ENCODE measurements around the gene LIN37.

The LIN37 gene
- 2.3 to 4.1 (median 3.6) reads per million in 3 experiments for total RNA-seq

- peak; percentile 99 for DNase-seq
Measured at GRCh38 chr19:35748106-35749020, at the start of gene LIN37. Gene LIN37, plus strand, starts transcription at chr19:35748576. Its CDS starts 149 bp downstream, at chr19:35748725.

GRCh38 chr19:35702223-35703012 lies 46.0 kb upstream of the LIN37 start:
- DNase-seq, result peak; percentile 89

DNA sequence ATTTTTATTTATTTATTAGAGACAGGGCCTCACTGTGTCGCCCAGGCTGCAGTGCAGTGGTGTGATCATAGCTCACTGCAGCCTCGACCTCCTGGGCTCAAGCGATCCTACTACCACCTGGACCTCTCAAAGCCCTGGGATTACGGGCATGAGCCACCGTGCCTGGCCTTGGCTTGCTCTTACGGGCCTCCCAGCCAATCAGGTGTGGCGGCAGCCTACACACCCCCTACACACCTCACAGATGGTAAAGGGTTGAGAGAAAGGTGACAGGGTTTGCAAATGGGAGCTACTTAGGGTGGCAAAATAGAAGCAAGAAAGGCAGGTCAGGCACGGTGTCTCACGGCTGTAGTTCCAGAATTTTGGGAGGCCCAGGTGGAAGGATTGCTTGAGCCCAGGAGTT lies 45.0 kb upstream of the LIN37 start:
- no peak for DNase-seq

DNA sequence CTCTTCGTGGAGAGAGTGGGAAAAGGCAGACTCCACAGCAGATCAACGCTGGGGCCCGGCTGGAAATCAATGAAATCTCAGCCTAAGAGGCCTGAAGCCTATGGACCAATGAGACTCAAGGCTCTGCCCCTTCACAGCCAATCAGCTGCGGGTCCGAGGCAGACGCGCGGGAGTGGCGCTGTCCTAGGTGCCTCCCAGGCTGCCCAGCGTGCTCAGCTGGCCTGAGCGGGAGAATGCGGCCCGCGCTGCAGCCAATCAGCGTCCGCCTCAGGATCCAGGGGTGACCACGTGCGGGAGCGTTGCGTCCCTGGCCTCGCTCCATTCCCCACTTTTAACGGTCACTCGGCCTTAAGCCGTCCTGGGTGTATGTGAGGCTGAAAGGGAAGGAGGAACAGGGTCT lies 44.2 kb upstream of the LIN37 start, which contains the start of gene ZBTB32:
Gene ZBTB32 (plus strand): TSS at position 341 of the 400 bp plus-strand sequence. CDS start 10,069 bp downstream, outside the sequence.
- DNase-seq, result no peak

GRCh38 chr19:35708391-35708790 lies 40.0 kb upstream of the LIN37 start:
- no peak for DNase-seq

GRCh38 chr19:35710784-35711723 lies 37.3 kb upstream of the LIN37 start:
- no peak for DNase-seq

DNA sequence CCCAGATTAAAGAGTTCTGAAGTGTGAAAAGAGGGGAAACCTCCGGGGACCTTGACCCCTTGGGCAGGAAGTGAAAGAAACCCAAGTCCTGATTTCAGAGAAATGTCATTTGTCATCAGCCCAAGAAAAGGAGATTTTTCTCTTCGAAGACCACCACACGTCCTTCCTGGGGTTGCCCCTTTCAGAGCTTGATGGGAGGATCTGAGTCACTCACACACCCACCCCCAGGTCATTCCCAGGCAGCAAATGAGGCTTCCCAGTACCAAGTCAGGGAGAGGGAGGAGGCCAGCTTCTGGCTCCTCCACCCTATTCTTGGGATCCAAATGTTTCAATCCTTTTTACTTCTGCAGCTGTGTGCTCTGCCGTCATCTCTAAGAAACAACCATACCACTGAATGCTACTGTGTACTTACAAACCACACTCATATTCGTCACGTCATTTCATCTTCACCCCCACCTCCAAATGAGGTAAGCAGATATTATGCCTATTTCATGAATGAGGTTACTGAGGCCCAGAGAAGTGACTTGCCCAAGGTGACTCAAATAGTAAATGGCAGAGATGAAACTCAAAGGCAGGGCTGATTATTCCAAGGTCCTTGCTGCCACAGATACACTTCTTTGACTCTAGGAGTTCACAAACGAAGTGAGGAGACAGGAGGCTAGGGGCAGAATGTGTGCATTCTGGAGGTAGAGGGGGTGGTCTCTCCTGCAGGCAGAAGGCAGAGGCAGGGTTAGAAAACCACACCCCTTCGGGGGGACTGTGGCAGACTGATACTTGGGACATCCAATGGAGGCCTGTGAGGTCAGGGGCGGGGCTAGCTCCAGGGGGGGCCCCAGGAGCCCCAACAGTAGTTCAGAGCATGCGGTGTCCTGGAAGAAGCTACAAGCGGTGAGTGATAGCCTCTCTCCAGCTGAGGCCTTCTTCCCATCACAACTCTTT lies 35.5 kb upstream of the LIN37 start:
- DNase-seq, result peak; percentile 55

DNA sequence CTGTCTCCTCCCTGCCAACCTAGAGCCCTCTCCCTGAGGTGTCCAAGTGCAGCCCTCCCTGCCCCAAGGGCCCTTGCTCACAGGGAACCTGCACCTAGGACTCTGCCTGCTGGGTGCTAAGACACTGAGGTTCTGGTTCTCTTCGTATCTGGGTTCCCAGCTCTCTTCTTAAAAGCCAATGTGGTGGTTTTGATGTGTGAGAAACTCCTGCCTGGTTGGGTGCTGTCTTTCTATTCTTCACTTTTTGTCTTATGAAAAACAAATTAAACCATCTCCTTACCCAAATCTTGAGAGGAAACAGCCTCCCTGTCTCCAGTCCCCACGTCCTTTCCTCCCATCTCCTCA lies 34.9 kb upstream of the LIN37 start:
- no peak for DNase-seq

DNA sequence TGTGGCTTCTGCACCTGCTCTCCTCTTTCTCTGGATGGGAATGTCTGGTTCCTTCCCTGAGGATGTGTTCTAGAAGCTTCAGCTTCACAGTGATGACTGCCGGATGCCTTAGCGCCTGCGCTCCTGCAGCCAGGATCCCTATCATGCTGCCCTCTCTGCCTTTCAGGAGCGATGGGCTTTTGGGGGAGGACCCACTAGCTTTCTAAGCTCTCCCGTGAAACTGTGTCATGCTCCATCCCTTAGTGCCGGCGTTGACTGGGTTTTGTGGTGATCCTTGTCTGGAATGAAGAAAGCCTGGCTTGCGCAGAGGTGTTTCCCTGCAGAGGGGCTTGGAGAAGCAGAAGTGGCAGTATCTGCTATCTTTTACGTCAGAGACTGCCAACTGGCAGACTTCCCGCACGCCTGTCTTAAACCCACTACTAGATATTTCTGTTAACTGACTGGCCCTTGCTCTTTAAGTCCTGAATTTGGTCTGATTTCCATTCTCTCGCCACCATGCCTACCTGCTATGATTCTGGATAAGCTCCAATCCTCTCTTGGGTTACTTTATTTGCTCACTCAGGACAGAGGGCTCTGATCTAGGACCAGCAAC lies 34.4 kb upstream of the LIN37 start:
- no peak for DNase-seq

DNA sequence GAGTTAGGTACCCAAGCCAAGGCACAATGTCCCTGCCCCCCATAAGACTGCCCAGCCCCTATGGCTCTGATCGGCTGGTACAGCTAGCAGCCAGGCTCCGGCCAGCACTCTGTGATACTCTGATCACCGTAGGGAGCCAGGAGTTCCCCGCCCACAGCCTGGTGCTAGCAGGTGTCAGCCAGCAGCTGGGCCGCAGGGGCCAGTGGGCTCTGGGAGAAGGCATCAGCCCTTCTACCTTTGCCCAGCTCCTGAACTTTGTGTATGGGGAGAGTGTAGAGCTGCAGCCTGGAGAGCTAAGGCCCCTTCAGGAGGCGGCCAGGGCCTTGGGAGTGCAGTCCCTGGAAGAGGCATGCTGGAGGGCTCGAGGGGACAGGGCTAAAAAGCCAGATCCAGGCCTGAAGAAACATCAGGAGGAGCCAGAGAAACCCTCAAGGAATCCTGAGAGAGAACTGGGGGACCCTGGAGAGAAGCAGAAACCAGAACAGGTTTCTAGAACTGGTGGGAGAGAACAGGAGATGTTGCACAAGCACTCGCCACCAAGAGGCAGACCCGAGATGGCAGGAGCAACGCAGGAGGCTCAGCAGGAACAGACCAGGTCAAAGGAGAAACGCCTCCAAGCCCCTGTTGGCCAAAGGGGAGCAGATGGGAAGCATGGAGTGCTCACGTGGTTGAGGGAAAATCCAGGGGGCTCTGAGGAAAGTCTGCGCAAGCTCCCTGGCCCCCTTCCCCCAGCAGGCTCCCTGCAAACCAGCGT lies 33.6 kb upstream of the LIN37 start:
- no peak for DNase-seq

- DNase-seq, result no peak
Measured at GRCh38 chr19:35715355-35715809, 33.0 kb upstream of the LIN37 start.

GRCh38 chr19:35715981-35716800 lies 32.2 kb upstream of the LIN37 start:
- DNase-seq, result no peak

GRCh38 chr19:35716801-35717664 lies 31.3 kb upstream of the LIN37 start:
- DNase-seq, result peak; percentile 98

DNA sequence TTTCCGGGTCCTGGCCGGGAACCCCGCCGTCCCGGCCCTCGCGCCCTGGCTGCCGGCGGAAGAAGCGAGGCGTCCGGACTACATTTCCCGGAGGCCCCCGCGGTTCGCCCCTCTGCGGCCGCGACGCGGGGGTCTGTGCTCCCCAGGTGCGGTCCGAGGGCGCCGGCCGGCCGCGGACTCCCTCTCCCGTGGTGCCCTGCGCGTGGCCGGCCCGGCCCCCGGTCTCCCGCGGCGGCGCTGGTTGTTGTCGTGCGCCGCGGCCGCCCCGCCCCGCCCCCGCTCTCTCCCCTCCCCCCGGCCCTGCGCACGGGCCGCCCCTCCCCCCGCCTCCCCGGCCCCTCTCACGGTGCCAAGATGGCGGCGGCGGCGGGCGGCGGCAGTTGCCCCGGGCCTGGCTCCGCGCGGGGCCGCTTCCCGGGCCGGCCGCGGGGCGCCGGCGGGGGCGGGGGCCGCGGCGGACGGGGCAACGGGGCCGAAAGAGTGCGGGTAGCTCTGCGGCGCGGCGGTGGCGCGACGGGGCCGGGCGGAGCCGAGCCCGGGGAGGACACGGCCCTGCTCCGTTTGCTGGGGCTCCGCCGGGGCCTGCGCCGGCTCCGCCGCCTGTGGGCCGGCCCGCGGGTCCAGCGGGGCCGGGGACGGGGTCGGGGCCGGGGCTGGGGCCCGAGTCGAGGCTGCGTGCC lies 30.6 kb upstream of the LIN37 start, which contains the start of gene KMT2B:
Gene KMT2B (plus strand): TSS at position 339 of the 680 bp plus-strand sequence. CDS start 16 bp downstream, at position 355.
- no peak for DNase-seq

- peak; percentile 42 for DNase-seq
Measured at GRCh38 chr19:35718345-35719041, 29.9 kb upstream of the LIN37 start.

- DNase-seq, result no peak
Measured at GRCh38 chr19:35719402-35720162, 28.8 kb upstream of the LIN37 start.
